Measurements from ENCODE around the gene FADS6.
"Not testable (repeated sequence)": the region's sequence is repeated elsewhere in the genome, so short reads cannot be mapped to it uniquely, and the experiment has no call there.

The FADS6 gene

DNA sequence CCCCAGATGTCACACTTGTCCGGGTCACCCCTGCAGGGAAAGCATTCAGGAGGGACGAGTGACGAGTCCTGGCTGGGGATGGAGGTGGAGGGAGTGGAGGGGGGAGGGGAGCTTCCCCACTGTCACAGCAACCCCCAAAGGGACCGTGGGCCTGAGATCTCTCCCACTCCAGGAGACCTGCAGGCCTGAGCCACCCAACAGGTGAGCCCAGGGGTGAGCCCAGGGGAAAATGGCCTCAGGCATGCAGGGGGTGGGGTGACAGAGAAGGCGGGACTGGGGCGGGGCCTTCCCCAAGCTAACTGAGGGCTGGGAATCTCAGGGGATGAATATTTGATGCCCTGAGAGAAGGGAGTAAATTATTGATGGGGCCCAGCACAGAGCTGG, 27.2 kb upstream of the FADS6 start:
- no peak for DNase-seq

DNA sequence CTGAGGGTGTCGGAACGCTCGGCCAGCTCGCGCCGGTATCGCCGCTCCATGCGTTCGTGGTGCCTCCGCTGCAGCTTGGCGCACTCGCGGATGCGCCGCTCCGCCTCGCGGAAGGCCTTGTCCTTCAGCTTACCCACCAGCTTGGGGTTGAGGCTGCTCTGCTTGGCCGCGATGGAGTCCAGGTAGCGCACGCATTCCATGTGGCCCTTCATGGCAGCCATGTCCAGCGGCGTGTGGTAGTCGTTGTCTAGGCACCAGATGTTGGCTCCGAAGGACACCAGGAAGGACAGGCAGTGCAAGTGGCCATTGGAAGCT, 26.8 kb upstream of the FADS6 start:
- DNase-seq, result no peak

DNA sequence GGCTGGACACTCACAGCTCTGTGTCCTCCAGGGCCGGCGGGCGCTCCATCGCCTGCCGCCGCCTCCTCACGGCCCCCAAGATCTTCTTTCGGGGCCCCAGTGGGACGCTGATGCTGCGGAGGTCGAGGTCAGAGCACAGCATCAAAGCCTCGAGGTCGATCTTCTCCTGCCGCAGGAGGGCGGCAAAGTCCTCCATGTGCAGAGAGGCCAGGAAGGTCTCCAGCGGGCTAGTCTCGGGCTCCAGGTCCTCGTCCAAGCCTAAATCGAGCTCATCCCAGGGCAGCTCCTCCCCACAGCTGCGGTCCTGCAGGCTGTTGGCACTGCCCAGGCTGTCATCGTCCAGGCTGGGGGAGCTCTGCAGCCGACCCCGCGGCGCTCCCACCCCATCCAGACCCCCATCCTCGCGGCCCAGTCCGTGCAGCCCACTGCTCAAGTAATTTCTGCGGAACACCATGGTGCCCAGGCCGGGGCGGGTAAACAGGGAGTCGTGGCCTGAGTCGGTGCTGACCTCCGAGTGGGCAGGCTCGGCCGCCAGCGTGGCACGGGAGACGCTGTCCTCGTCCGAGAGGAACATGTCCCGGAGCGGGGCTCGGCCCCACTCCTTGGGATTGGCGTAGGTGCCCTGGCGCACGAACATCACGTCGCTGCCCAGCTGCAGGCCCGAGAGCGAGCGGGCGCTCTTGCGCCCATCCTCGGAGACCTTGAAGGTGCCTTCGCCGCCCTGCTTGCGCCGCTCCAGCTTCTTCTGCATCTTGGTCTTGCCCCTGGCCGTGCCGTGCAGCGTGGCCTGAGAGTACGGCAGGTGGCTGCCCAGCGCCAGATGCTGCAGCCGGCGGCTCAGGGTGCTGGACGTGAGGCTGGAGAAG, 26.2 kb upstream of the FADS6 start:
- DNase-seq, result peak; percentile 69

DNA sequence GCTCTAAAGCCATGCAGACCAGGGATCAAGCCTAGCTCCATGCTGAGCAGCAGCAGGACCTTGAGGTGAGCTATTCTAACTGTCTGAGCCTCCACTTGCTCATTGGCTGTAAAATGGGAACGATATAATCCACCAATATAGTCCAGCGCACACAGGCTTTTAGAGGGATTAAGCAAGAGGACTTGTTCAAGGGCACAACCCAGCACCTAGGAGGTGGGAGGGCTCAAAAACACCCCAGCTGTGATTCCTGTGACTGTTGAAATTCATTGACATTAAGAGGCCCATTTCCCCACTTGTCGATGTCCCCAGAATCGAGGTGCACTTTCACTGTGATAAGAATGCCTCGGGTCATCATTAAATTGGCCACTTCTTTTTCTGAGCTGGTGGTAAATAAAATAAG, 25.5 kb upstream of the FADS6 start:
- no peak for DNase-seq

DNA sequence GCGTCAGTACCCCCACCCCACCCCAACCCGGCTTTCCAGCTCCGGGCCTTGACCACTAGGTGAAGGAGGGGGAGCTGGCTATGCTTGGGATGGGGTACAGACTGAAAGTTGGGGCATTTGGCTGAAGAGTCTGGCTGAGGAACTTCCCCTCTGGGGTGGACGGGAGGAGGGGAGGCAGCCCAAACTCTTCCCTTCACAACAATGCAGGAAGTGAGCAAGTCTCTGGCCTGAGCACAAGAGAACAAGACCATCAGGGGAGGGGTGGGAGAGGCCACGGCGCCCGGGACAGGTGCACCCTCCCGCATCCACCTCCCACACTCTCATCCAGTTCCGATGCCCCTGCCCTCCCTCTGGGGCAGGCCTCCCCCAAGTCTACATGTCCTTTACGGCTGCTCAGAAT, 24.0 kb upstream of the FADS6 start:
- no peak for DNase-seq

DNA sequence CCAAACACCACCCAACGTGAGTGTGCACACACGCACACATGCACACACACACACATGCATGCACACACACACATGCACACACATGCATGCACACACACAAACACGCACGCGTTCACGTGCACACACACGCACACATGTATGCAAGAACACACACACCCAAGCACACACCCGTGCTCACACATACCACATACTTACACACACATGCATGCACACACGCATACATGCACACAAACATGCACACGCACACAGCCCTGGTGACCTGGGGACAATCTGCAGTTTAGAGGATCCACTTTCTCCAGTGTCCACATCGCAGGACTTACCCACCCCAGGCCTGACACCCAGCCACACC, 23.4 kb upstream of the FADS6 start:
- DNase-seq, result no peak

DNA sequence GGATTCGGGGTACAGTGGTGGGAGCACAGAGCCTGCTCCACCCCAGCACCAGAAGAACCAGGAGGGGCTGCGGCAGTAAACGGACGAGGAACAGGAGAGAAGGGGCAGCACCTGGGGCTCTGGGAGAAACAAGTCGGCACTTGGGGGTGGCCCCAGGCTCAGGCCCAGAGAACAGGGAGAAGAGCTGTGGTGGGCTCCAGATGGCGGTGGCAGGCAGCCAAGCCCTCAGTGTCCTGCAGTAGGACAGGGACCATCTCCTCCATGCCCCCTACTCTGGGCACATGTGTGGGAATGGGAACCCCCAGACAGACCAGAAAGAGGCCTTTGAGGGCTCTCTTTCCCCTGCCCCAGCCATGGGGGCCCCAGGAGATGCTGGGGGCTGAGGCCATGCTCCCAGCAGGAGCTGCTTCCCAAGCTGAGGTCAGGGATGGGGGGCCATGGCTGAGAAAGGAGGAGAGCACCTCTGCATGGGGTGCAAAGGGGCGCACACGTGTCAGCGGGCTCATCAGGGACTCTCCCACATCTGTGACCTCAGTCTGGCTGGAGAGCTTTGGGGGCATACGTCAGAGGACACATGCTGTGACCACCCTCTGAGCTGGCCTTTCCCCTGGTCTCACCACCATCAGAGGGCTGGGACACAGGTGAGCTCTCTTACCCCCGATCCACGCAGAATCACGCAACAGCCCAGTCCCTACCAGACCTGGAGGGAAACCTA, 22.9 kb upstream of the FADS6 start:
- DNase-seq, result no peak

DNA sequence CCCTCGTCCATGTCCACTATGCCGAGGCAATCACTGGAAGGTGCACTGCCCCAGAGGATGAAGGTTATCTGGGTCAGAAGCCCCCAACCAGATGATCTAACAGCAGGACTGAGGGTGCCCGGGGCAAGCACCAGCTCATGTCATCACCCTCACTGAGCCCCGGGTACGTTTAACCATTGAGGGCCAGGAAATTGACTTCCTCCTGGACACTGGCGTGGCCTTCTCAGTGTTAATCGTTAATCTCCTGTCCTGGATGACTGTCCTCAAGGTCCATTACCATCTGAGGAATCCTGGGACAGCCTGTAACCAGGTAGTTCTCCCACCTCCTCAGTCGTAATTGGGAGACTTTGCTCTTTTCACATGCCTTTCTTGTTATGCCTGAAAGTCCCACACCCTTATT, 18.0 kb upstream of the FADS6 start:
- not testable (repeated sequence) for DNase-seq

DNA sequence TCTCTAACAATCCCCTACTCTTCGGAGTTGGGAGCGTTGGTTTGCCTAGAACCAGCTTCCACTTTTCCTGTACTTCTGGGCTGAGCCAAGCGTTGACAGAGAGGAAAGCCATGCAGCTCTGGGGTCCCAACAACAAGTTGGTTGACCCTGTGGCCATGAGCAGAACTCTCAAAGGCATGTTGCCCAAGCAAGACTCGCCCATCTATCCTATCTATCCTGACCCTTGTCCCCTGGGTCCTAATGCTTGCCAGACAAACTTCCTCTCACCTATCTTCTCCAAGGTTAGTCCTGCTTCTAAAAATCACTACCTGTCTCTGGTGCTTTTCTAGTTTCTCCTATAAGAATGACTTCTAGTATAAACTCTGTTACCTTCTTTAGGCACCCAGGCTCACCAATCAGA, 15.7 kb upstream of the FADS6 start:
- not testable (repeated sequence) for DNase-seq

DNA sequence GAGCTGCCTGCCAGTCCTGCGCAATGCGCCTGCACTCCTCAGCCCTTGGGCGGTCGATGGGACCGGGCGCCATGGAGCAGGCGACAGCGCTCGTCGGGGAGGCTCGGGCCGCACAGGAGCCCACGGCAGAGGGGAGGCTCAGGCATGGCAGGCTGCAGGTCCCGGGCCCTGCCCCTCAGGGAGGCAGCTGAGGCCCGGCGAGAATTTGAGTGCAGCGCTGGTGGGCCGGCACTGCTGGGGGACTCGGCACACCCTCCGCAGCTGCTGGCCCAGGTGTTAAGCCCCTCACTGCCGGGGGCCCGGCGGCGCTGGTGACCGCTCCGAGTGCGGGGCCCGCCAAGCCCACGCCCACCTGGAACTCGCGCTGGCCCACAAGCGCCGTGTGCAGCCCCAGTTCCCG, 13.6 kb upstream of the FADS6 start:
- DNase-seq, result no peak

DNA sequence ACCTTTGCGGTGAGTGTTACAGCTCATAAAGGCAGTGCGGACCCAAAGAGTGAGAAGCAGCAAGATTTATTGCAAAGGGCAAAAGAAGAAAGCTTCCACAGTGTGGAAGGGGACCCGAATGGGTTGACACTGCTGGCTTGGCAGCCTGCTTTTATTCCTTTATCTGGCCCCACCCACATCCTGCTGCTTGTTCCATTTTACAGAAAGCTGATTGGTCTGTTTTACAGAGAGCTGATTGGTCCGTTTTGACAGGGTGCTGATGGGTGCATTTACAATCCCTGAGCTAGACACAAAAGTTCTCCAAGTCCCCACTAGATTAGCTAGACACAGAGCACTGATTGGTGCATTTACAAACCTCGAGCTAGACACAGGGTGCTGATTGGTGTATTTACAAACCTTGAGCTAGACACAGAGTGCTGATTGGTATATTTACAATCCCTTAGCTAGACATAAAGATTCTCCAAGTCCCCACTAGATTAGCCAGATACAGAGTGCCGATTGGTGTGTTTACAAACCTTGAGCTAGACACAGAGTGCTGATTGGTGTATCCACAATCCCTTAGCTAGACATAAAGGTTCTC, 12.9 kb upstream of the FADS6 start:
- DNase-seq, result not testable (repeated sequence)

DNA sequence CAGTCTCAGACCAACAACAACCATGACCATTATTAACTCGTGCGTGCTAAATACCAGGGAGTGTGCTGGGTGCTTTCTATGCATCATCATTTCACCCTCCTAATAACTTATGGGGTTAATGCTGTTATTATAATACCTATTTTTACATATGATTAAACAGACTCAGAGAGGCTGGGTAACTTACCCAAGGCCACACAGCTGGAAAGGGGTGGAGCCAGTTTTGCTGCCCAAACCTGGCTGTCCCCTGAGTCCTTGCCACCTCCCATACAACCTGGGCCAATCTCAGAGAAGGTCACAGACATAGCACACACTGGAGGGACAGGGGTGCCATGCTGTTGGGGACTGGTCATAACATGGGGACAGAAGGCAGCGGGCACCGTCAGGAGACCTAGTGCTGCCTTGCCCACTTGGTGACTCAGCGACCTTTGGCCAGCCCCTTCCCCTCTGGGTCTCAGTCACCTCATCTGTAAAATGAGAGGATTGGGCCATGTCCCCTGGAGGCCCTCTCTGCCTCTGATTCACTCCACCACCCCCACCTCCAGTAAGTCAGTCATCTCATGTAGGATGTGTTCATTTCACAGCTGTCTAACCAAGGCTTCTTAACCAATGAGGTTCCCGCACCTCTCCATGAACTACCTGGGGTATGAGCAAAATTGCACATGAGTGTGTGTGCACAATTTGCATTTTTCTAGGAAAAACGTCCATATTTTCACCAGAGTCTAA, 11.4 kb upstream of the FADS6 start:
- no peak for DNase-seq

DNA sequence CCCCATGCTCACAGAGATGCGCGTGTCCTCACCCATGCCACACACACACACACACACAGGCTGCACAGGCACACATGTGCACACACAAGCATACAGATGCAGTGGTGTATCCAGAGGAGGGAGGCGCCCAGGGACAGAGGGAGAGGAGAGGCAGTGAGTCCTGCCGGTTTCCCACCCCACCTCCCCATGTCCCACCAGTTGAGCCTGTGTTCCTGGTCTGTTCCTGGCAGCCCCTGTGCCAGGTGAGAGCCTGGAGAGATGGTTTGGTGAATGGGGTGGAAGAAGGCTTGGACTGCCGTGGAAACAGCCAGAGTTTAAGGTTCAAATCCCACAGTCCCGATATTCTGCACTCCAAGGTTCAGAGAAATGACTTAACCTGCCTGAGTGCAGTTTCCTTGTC, 10.2 kb upstream of the FADS6 start:
- no peak for DNase-seq

DNA sequence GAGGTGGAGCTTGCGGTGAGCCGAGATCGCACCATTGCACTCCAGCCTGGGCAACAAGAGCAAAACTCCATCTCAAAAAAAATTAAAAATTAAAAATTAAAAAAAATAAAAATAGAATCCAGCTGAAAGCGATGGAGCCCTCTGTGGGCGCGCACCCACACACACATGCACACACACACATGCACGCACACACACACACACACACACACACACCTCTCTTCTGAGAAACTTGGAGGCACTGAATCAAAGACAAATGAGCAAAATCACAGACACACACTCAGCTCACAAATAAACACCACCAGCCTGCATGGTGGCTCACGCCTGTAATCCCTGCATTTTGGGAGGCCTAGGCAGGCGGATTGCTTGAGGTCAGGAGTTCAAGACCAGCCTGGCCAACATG, 9.6 kb upstream of the FADS6 start:
- DNase-seq, result no peak

DNA sequence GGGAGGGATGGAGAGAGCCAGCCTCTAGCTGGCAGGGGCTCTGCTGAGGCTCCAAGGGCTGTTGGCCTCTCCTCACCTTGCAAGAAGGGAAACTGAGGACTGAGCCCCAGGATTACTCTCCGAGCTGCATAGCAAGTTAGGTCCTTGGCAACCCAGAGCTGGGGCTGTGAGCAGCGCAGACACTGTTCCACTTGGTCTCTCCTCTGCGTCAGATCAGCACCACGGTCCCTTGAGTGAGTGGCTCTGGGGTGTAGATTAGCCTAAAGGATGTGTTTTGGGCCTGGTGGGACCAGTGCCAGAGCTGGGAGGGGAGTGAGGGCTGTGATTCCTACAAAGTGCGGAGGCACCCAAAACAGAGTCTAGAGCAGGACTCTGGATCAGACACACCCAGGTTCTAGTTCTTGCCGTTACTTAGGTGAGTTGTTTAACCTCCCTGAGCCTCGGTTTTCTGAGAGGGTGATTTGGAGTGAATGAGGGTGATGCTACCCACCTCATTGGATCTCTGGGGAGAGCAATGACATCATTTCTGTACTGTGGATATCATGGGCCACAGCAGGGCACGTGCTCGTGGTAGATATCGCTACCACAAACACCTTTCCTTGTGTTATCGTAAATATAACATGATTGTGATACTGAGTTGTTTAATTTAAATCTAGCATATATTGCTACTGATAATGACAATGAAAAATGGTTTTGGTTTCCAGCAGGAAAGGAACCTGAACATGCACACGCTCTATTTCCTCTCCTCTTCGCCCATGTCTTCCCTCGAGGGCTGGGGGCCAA, 8.1 kb upstream of the FADS6 start:
- DNase-seq, result no peak

DNA sequence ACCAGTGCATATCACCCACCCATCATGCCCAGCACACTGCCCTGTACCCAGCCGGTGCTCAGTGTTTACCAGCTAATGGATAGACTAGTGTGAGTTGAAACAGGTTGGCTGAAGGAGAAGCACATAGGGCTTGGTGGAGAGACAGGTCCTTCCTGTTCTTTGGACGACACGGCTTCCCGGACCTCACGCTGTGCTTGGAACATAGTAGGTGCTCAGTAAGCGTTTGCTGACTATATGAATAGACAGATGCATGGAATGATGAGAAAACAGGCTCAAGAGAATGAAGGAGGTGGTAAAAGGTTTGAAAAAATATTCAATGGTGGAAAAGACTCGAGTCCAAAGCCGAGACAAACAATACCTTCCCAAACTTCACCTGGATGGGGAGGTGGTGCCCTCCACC, 6.8 kb upstream of the FADS6 start:
- no peak for DNase-seq

DNA sequence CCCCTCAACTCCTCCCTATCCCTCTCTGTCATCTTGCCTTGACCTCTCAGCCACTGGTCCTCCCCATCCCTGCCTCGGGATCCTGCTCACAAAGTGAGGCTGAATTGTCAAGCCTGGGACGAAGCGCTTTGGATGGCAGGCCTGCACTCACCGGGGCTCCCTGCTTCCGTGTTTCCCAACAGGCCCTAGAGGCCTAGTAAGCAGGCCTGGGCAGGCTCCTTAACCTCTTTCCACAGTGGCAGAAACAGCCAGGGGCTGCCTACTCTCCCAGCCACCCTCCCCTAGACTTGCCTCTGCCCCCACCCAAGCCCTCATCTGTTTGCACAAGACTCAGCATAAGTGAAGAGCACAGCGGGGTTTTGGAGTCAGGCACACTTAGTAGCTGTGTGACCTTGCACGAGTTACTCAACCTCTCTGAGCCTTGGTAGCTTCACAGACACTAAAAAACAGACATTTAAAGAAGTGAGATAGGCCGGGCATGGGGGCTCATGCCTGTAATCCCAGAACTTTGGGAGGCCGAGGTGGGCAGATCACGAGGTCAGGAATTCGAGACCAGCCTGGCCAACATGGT, 5.0 kb upstream of the FADS6 start:
- no peak for DNase-seq

DNA sequence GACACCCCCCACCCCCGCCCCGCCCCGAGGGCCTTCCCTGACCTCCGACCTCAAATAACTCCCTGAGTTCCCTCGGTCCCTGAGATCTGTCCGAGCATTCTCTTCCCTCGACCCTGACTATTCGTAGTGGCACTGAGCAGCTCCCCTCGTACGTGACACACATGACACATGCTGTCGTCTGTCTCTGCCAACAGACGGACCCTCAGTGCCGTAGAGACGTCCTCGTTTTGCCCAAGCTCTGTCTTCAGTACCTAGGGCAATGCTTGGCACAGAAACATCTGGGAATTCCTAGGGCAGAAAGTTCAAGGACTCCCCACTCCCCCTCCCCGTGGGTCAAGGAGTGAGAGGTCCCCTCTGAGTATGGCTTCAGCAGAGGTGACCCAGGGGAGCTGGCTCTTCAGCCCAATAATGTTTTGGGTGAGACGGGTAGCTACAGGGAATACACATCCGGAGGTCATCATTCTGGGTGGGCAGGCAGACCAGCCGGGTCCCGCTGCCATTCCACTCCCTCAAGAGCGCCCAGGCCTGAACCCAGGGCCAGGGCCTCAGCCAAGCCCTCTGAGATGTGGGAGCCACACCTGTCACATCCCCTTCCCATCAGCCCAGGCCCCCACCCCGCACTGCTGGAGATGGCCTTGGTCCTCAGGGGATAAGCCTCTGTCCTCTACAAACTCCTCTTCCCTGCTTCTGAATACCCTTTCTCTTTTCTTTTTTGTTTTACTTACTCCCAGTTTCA, 671 bp upstream of the FADS6 start:
- DNase-seq, result no peak

DNA sequence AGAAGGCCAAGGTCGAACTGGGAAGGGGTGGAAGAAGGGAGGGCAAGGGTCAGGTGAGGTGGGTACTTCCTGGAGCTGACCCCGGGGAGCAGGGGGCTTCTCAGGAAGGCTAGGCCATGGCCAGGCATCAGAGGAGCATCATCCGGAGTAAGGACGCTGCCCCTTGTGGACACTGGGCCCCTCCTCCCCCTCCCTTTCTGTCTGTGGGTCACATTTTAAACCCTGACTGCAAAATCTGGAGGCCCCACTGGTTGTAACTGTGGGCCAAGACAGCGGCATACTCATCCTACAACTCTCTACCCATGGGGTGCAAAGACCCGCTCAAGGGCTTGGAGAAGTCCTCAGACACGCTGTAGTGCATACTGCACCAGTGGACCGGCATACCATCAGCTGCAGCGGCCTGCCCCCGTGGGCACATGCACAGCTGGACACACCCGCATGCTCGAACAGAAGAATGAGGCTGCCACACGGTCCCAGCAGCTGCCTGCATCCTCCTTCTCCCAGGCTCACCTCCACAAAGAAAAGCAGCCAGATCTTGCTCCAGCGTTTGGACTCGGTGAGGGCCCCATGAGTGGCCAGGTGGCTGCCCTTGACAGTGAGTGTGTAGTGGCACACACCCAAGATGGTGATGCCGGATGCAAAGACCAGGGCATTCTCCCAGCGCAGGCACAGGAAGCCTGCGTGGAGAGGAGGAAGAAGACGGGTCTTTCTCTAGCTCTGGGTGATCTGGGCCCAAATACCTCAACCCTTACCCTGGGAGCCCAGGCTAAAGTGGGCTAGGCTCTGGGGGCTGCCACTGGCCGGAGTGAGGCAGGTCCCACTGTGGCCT, 1.2 kb downstream of the FADS6 start:
- DNase-seq, result no peak

DNA sequence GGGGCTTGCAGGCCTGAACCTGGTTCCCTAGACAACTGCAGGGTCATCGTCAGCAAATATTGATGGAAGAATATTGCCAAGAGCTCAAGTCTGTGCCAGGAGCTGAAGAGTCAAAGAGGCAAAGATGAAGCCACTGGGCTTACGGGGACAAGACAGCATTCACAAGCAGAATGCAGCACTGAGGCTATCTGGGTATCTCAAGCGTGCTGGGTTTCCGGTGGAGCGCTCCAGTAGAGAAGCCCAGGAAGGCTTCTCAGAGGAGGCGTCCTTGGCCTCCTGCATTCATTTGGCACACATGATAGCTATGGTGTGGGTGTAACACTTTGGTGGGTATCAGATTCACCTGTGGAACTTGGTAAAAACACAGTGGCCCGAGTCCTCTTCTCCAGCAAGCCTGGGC, 2.9 kb downstream of the FADS6 start:
- DNase-seq, result no peak

DNA sequence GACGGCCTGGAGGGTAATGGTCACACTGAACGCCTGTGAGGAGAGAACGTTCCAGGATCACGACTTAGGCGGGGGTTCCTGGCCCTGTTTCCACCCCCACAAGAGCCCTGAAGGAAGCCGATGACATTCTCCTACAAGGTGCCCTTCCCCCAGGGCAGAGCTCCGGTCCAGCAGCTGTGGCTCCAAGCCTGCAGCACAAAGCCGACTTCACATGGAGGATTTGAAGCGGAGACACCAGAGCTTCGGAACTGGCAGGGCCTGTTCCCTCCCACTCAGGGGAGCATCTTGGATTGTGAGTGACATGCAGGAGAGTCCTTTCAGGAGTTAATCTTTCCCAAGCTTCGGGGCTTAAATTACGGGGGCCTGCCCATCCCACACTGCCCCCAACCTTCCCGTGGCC, 5.0 kb downstream of the FADS6 start:
- DNase-seq, result no peak
